Stimulated activated CD4-positive, alpha-beta T cell treated with anti-CD3 and anti-CD28 coated beads, Interleukin-15, amount 100 ng/mL, for 48 hours (primary cell): ENCODE measurements around the gene PPEF1.

Experiments used
- DNase-seq, 2 donors: peaks; one replicate each; pipeline ENCODE4 v3.0.0-alpha.2; 2020; ENCODE audit warnings: low read depth in 2 of 2

Gene PPEF1

GRCh38 chrX:18707426-18708049, at the start of gene PPEF1:
Gene PPEF1, plus strand, starts transcription at chrX:18707645. Its CDS starts 136 bp downstream, at chrX:18707781.
- DNase-seq: no peak

- no peak for DNase-seq
Measured at GRCh38 chrX:18661273-18661672, 46.2 kb upstream of the PPEF1 start.

GRCh38 chrX:18664947-18665346, 42.5 kb upstream of the PPEF1 start:
- DNase-seq: no peak

- no peak for DNase-seq
Measured at GRCh38 chrX:18666614-18667013, 40.8 kb upstream of the PPEF1 start.

GRCh38 chrX:18668071-18668835, 39.2 kb upstream of the PPEF1 start:
- no peak for DNase-seq

- no peak for DNase-seq
Measured at GRCh38 chrX:18672008-18672407, 35.4 kb upstream of the PPEF1 start, which contains the start of gene RS1. Gene RS1, minus strand, starts transcription at chrX:18672108. Its CDS starts 40 bp downstream, at chrX:18672068.

- peak in 1 of 2 donors; percentile 0 for DNase-seq
Measured at GRCh38 chrX:18674417-18674787, 33.0 kb upstream of the PPEF1 start.

- peak; percentile 48 to 63 for DNase-seq
Measured at GRCh38 chrX:18674788-18675735, 32.4 kb upstream of the PPEF1 start.

- DNase-seq: no peak
Measured at GRCh38 chrX:18676050-18676449, 31.4 kb upstream of the PPEF1 start.

GRCh38 chrX:18676470-18676869, 31.0 kb upstream of the PPEF1 start:
- no peak for DNase-seq

- DNase-seq: no peak
Measured at GRCh38 chrX:18677161-18677869, 30.1 kb upstream of the PPEF1 start.

- DNase-seq: no peak
Measured at GRCh38 chrX:18681996-18682395, 25.4 kb upstream of the PPEF1 start.

- DNase-seq: no peak
Measured at GRCh38 chrX:18682979-18683387, 24.5 kb upstream of the PPEF1 start.

- no peak for DNase-seq
Measured at GRCh38 chrX:18687856-18688495, 19.5 kb upstream of the PPEF1 start.

GRCh38 chrX:18691431-18691830, 16.0 kb upstream of the PPEF1 start:
- DNase-seq: no peak

GRCh38 chrX:18692541-18692940, 14.9 kb upstream of the PPEF1 start:
- DNase-seq: no peak

GRCh38 chrX:18696653-18697052, 10.8 kb upstream of the PPEF1 start:
- no peak for DNase-seq

GRCh38 chrX:18698737-18699650, 8.5 kb upstream of the PPEF1 start:
- DNase-seq: no peak

- DNase-seq: no peak
Measured at GRCh38 chrX:18701621-18702361, 5.7 kb upstream of the PPEF1 start.
